Left lung (tissue), 10 donors: ENCODE results near the gene SNTG2. TPM values are rescaled to one million over a fixed set of nuclear protein-coding genes. Genes with fewer than 3 reads are reported as not detected.

Source experiments
- ATAC-seq: fragments of 200-7000 bp; cut with Tn5 transposase; one replicate; pipeline ENCODE4 v1.9.1; 2020; ENCODE audit warnings: moderate library complexity
- DNase-seq, 4 donors: peaks; one replicate each; pipeline ENCODE4 v3.0.0-alpha.2; 2013 to 2020
- H3K27ac ChIP-seq, 2 donors: fragments of 200-600 bp; sonication (generic) in 1 of 2; one replicate each; pipeline versions ENCODE4 v1.5.0 to v1.8.0; 2020 to 2021
- H3K27me3 ChIP-seq, 2 donors: fragments of 200-600 bp; sonication (generic) in 1 of 2; one replicate each; pipeline versions ENCODE4 v1.5.0 to v1.8.0; 2020 to 2021
- H3K36me3 ChIP-seq, 2 donors: fragments of 200-600 bp; sonication (generic) in 1 of 2; one replicate each; pipeline versions ENCODE4 v1.5.0 to v1.8.0; 2020 to 2021
- H3K4me1 ChIP-seq, 2 donors: fragments of 200-600 bp; one replicate each; pipeline ENCODE4 v1.8.0; 2021
- H3K4me3 ChIP-seq, 2 donors: fragments of 200-600 bp; sonication (generic) in 1 of 2; one replicate each; pipeline versions ENCODE4 v1.5.0 to v1.8.0; 2020 to 2021; ENCODE audit warnings: mild to moderate bottlenecking in 1 of 2
- H3K9me3 ChIP-seq, 2 donors: fragments of 200-600 bp; sonication (generic) in 1 of 2; one replicate each; pipeline versions ENCODE4 v1.5.0 to v1.8.0; 2020 to 2021
- intact Hi-C, 2 donors: fragments of 100-400 bp; cut with DNase I; formaldehyde crosslinking; loops; one replicate each; pipeline versions ENCODE4 v1.11.2 to v1.14.2; 2022
- polyA plus RNA-seq, 6 donors: library from polyadenylated mRNA; unstranded; fragments of 120-200 nt; gene quantifications; one replicate each; pipeline ENCODE4 v1.2.1, GENCODE V29; 2013; ENCODE audit not compliant: insufficient read length in 6 of 6
- total RNA-seq, 2 donors: library from RNA; stranded (reverse); fragmentation: NEBNext Ultra II Directional; extraction: Animal tissue kit (Norgen Biotek cat#: 25700); gene quantifications; one replicate each; pipeline ENCODE4 v1.2.1, GENCODE V29; 2021
- TF ChIP-seq, protein P1 (sequence below), 2 donors: fragments of 200-600 bp; sonication (generic) in 1 of 2; IDR thresholded peaks; one replicate each; pipeline versions ENCODE4 v1.5.0 to v1.8.0; 2021; ENCODE audit warnings: antibody characterized with exemption in 2 of 2
- donor health status: DM: no; HTN: yes; CAD: no.
- donor health status: DM: no; HTN: no; CAD: no.

SNTG2 gene
- total and polyA plus RNA-seq, 8 donors: 0.24 to 3.2 (median 0.64) TPM

DNA sequence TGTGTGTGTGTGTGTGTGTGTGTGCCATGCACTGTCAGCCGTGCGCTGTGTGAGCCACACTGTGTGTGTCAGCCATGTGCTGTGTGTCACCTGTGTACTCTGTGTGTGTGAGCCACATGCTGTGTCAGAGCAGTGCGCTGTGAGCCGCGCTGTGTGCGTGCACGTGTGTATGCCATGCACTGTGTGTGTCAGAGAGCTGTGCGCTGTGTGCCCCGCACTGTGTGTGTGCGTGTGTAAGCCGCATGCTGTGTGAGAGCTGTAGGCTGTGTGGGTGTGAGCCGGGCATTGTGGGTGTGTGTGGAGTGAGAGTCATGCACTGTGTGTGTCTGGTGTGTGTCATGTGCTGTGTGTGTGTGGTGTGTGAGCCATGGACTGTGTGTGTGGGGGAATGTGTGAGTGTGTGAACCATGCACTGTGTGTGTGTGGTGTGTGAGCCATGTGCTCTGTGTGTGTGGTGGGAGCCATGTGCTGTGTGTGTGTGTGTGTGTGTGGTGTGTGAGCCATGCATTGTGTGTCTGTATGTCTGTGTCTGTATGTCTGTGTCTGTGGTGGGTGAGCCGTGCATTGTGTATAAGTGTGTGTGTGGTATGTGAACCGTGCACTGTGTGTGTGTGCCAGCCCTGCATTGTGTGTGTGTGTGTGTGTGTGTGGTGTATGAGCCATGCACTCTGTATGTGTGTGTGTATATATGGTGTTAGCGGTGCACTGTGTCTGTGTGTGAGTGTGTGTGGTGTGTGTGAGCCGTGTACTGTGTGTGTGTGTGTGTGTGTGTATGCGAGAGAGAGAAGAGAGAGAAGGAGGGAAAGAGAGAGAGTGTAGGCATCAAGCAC lies 356.3 kb downstream of the SNTG2 start:
- no peak overlapping the region for H3K4me3 ChIP-seq
- no peaks in the 10 kb centered on the region for H3K4me1 ChIP-seq
- ATAC-seq: no peak
- no peak overlapping the region for H3K27ac ChIP-seq
- DNase-seq: no peak
- no peaks in the 10 kb centered on the region for H3K9me3 ChIP-seq
- intact Hi-C loops: no loop called here
- TF ChIP-seq, protein P1, sequence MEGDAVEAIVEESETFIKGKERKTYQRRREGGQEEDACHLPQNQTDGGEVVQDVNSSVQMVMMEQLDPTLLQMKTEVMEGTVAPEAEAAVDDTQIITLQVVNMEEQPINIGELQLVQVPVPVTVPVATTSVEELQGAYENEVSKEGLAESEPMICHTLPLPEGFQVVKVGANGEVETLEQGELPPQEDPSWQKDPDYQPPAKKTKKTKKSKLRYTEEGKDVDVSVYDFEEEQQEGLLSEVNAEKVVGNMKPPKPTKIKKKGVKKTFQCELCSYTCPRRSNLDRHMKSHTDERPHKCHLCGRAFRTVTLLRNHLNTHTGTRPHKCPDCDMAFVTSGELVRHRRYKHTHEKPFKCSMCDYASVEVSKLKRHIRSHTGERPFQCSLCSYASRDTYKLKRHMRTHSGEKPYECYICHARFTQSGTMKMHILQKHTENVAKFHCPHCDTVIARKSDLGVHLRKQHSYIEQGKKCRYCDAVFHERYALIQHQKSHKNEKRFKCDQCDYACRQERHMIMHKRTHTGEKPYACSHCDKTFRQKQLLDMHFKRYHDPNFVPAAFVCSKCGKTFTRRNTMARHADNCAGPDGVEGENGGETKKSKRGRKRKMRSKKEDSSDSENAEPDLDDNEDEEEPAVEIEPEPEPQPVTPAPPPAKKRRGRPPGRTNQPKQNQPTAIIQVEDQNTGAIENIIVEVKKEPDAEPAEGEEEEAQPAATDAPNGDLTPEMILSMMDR (IDR thresholded peaks at IDR 0.05): no peak
- no peaks in the 10 kb centered on the region for H3K27me3 ChIP-seq
- H3K36me3 ChIP-seq: no peaks in the 10 kb centered on the region

- no peaks in the 10 kb centered on the region for H3K36me3 ChIP-seq
- H3K9me3 ChIP-seq: no peaks in the 10 kb centered on the region
- no peaks in the 10 kb centered on the region for H3K4me1 ChIP-seq
- H3K27me3 ChIP-seq: no peaks in the 10 kb centered on the region
- ATAC-seq (no peak), DNase-seq (no peak)
- intact Hi-C loops: no loop called here
- H3K27ac ChIP-seq: no peak overlapping the region
- TF ChIP-seq, protein P1 (IDR thresholded peaks at IDR 0.05): no peak
- no peak overlapping the region for H3K4me3 ChIP-seq
These were observed 357.0 kb downstream of the SNTG2 start for GRCh38 chr2:1307670-1308069.

- no peak overlapping the region for H3K4me3 ChIP-seq
- H3K4me1 ChIP-seq: no peaks in the 10 kb centered on the region
- H3K27me3 ChIP-seq: no peaks in the 10 kb centered on the region
- H3K27ac ChIP-seq: no peak overlapping the region
- DNase-seq: no peak
- no peaks in the 10 kb centered on the region for H3K36me3 ChIP-seq
- intact Hi-C loops: no loop called here
- H3K9me3 ChIP-seq: no peaks in the 10 kb centered on the region
- no peak for ATAC-seq
- TF ChIP-seq, protein P1 (IDR thresholded peaks at IDR 0.05): no peak
These were observed 358.0 kb downstream of the SNTG2 start for GRCh38 chr2:1308678-1309077.

DNA sequence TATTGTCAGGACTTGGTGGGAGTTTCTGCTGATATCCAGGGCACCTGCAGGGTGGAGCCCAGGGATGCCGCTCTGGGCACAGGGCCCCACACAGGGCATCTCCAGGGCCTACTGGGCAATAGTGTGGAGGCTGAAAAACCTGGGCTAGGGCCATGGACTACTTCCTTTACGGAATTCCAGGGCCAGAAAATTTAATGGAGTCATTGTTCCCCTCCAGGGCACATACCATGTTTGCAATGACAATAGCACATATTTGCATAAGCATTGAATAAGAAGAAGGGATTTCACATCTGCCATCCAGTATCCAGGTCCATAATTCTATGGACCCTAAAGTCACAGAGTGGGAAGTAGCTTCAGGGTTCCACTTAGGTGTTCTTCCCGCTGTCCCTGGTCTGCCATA lies 358.9 kb downstream of the SNTG2 start:
- ATAC-seq: no peak
- intact Hi-C loops: no loop called here

DNA sequence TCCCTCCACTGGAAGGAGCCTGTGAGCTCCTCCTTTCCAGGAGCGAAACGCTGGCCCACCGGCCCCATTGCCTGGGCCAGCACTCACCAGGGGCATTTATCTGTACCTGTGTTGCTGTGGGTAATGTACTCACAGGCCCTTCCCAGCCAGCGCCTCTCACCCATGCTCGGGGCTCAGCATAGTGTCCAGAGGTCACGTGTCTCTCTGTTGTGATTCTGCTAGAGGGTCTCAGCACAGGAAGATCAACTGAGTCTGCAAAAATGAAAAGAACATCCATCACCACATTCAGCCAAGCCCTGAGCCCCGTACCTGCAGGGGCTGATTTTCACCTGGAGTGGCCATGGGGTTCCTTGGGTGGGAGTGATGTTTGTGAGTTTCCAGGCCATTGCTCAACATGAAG lies 359.6 kb downstream of the SNTG2 start:
- H3K36me3 ChIP-seq: no peaks in the 10 kb centered on the region
- no peak for DNase-seq
- H3K9me3 ChIP-seq: no peaks in the 10 kb centered on the region
- ATAC-seq: no peak
- intact Hi-C loops: no loop called here
- no peak overlapping the region for H3K4me3 ChIP-seq
- H3K4me1 ChIP-seq: no peaks in the 10 kb centered on the region
- TF ChIP-seq, protein P1 (IDR thresholded peaks at IDR 0.05): no peak
- H3K27me3 ChIP-seq: no peaks in the 10 kb centered on the region
- H3K27ac ChIP-seq: no peak overlapping the region

More for the DNA sequence above, 358.9 kb downstream of the SNTG2 start:
- H3K27ac ChIP-seq: no peak overlapping the region
- H3K4me1 ChIP-seq: no peaks in the 10 kb centered on the region
- no peaks in the 10 kb centered on the region for H3K9me3 ChIP-seq
- no peak for DNase-seq
- H3K4me3 ChIP-seq: no peak overlapping the region
- TF ChIP-seq, protein P1 (IDR thresholded peaks at IDR 0.05): no peak
- no peaks in the 10 kb centered on the region for H3K36me3 ChIP-seq
- H3K27me3 ChIP-seq: no peaks in the 10 kb centered on the region
